Measurements from ENCODE around the gene TMEM255A.
"Not testable (repeated sequence)": the region's sequence is repeated elsewhere in the genome, so short reads cannot be mapped to it uniquely, and the experiment has no call there.

The TMEM255A gene

GRCh38 chrX:120310861-120311726 lies at the start of gene TMEM255A:
TSS of gene TMEM255A (minus strand) at chrX:120311461. CDS start at chrX:120311309, 152 bp downstream.
- no peak for DNase-seq

GRCh38 chrX:120358737-120359456 lies 47.6 kb upstream of the TMEM255A start:
- no peak for DNase-seq

- DNase-seq, result no peak
These were observed 45.9 kb upstream of the TMEM255A start for GRCh38 chrX:120357186-120357585.

GRCh38 chrX:120356084-120356483 lies 44.8 kb upstream of the TMEM255A start:
- no peak for DNase-seq

GRCh38 chrX:120350450-120351138 lies 39.3 kb upstream of the TMEM255A start:
- DNase-seq, result no peak

GRCh38 chrX:120344566-120344965 lies 33.3 kb upstream of the TMEM255A start:
- not testable (repeated sequence) for DNase-seq

GRCh38 chrX:120336899-120337298 lies 25.6 kb upstream of the TMEM255A start:
- DNase-seq, result no peak

GRCh38 chrX:120335289-120335688 lies 24.0 kb upstream of the TMEM255A start:
- no peak for DNase-seq

- no peak for DNase-seq
These were observed 23.3 kb upstream of the TMEM255A start for GRCh38 chrX:120334603-120335002.

GRCh38 chrX:120334151-120334550 lies 22.9 kb upstream of the TMEM255A start:
- DNase-seq, result no peak

GRCh38 chrX:120332394-120332793 lies 21.1 kb upstream of the TMEM255A start:
- DNase-seq, result no peak

GRCh38 chrX:120331116-120331515 lies 19.9 kb upstream of the TMEM255A start:
- DNase-seq, result no peak

- DNase-seq, result no peak
These were observed 10.4 kb upstream of the TMEM255A start for GRCh38 chrX:120321520-120322281.

GRCh38 chrX:120318411-120318810 lies 7.2 kb upstream of the TMEM255A start:
- DNase-seq, result no peak

- DNase-seq, result peak in 1 of 2 experiments; percentile 1
These were observed 5.5 kb upstream of the TMEM255A start for GRCh38 chrX:120316587-120317283.

GRCh38 chrX:120315776-120316175 lies 4.5 kb upstream of the TMEM255A start:
- DNase-seq, result no peak

- DNase-seq, result no peak
These were observed 434 bp upstream of the TMEM255A start for GRCh38 chrX:120311727-120312063.

GRCh38 chrX:120309873-120310705 lies 1.2 kb downstream of the TMEM255A start:
- no peak for DNase-seq

GRCh38 chrX:120308959-120309872 lies 2.0 kb downstream of the TMEM255A start:
- DNase-seq, result no peak

GRCh38 chrX:120308558-120308957 lies 2.7 kb downstream of the TMEM255A start:
- DNase-seq, result no peak
